Body of pancreas (tissue), 4 donors: ENCODE data around the gene PHLDA2. TPM values are rescaled to one million over a fixed set of nuclear protein-coding genes. Genes with fewer than 3 reads are reported as not detected.

ENCODE experiments used
- ATAC-seq: fragments of 150-250 bp; one replicate; pipeline ENCODE4 v1.9.1; 2016
- DNase-seq, 4 donors: peaks; one replicate each; pipeline ENCODE4 v3.0.0-alpha.2; 2019
- H3K27ac ChIP-seq, 4 donors: fragments of 200-600 bp; sonication (generic); 1 replicate in 3 of 4; 2 replicates in 1 of 4; pipeline versions ENCODE4 v1.5.1 to v1.6.1; 2016 to 2019; ENCODE audit warnings: mild to moderate bottlenecking in 1 of 4, mixed read lengths in 1 of 4, moderate library complexity in 1 of 4
- H3K27me3 ChIP-seq, 2 donors: fragments of 200-600 bp; sonication (generic); one replicate each; pipeline ENCODE4 v1.6.0; 2016; ENCODE audit warnings: mild to moderate bottlenecking in 1 of 2
- H3K36me3 ChIP-seq, 2 donors: fragments of 200-600 bp; sonication (generic); replicated peaks in 1 of 2; 2 replicates each; pipeline ENCODE4 v1.5.1; 2016; ENCODE audit warnings: low read depth in 2 of 2; ENCODE audit not compliant: insufficient read depth in 1 of 2
- H3K4me1 ChIP-seq: fragments of 200-600 bp; sonication (generic); one replicate; pipeline ENCODE4 v1.6.0; 2016
- H3K4me3 ChIP-seq, 2 donors: fragments of 200-600 bp; sonication (generic); 1 replicate in 1 of 2; 2 replicates in 1 of 2; pipeline ENCODE4 v1.5.1; 2016 to 2019
- H3K9me3 ChIP-seq, 3 donors: fragments of 200-600 bp; sonication (generic); 1 replicate in 2 of 3; 2 replicates in 1 of 3; pipeline ENCODE4 v1.5.1; 2016
- POLR2A ChIP-seq, 3 donors: fragments of 450-650 bp; IDR thresholded peaks; one replicate each; pipeline ENCODE4 v1.6.1; 2016; ENCODE audit warnings: antibody characterized with exemption in 3 of 3, mild to moderate bottlenecking in 2 of 3
- WGBS, 2 donors: methylation state at CpG; one replicate each; pipeline ENCODE4 v1.1.5; 2017; 5-methylcytosine and 5-hydroxymethylcytosine counted together
- intact Hi-C: fragments of 100-400 bp; cut with DNase I; formaldehyde crosslinking; loops from one replicate; pipeline ENCODE4 v1.15.1; 2023
- total RNA-seq, 2 donors: library from RNA; depleted of rRNA; stranded (reverse); fragments of >200 nt; gene quantifications; one replicate each; pipeline ENCODE4 v1.1.0, GENCODE V29; 2016
- TF ChIP-seq, protein P1 (sequence below), 7 experiments: fragments of 450-650 bp in 4 of 7; fragments of 200-600 bp in 3 of 7; sonication (generic) in 3 of 7; IDR thresholded peaks; one replicate each; pipeline ENCODE4 v1.5.1; 2016 to 2019; ENCODE audit warnings: antibody characterized with exemption in 7 of 7

Gene PHLDA2
- total RNA-seq, 2 donors from 2014 or later, result 4.2 TPM; not detected in 1

DNA sequence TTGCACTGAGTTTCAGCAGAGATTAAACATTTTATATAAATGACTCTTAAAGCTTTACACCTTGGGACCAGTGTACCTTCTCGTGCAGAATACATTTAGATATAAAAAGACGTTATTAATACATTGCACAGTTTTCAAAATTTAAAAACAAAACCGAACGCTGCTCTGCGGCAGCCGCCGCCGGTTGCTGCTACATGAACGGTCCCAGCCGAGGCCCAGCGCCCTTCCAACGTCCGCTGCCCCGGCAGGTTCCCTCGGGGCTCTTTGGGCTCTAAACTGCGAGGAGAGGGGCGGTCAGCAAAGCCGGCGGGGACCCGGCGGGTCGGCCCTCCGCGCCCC, 45.6 kb downstream of the PHLDA2 start:
- Histone ChIP-seq H3K27ac (peak overlapping the region in 3 of 4 donors; percentile 46 to 80 (median 64)), H3K9me3 (no peaks in the 10 kb centered on the region), H3K4me1 (peaks cover 16% of the 10 kb centered on the region), H3K4me3 (peak overlapping the region in 1 of 2 donors; percentile 20), H3K36me3 (no peaks in the 10 kb centered on the region), H3K27me3 (no peaks in the 10 kb centered on the region)
- 23 to 73% methylated on average over 15 to 24 of the region's 24 CpGs for WGBS, 2 donors
- intact Hi-C loops, result no loop called here
- TF ChIP-seq, protein P1, sequence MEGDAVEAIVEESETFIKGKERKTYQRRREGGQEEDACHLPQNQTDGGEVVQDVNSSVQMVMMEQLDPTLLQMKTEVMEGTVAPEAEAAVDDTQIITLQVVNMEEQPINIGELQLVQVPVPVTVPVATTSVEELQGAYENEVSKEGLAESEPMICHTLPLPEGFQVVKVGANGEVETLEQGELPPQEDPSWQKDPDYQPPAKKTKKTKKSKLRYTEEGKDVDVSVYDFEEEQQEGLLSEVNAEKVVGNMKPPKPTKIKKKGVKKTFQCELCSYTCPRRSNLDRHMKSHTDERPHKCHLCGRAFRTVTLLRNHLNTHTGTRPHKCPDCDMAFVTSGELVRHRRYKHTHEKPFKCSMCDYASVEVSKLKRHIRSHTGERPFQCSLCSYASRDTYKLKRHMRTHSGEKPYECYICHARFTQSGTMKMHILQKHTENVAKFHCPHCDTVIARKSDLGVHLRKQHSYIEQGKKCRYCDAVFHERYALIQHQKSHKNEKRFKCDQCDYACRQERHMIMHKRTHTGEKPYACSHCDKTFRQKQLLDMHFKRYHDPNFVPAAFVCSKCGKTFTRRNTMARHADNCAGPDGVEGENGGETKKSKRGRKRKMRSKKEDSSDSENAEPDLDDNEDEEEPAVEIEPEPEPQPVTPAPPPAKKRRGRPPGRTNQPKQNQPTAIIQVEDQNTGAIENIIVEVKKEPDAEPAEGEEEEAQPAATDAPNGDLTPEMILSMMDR (IDR thresholded peaks at IDR 0.05), result no peak
- TF ChIP-seq POLR2A (IDR thresholded peaks at IDR 0.05), result no peak
- ATAC-seq (no peak), DNase-seq (no peak)

DNA sequence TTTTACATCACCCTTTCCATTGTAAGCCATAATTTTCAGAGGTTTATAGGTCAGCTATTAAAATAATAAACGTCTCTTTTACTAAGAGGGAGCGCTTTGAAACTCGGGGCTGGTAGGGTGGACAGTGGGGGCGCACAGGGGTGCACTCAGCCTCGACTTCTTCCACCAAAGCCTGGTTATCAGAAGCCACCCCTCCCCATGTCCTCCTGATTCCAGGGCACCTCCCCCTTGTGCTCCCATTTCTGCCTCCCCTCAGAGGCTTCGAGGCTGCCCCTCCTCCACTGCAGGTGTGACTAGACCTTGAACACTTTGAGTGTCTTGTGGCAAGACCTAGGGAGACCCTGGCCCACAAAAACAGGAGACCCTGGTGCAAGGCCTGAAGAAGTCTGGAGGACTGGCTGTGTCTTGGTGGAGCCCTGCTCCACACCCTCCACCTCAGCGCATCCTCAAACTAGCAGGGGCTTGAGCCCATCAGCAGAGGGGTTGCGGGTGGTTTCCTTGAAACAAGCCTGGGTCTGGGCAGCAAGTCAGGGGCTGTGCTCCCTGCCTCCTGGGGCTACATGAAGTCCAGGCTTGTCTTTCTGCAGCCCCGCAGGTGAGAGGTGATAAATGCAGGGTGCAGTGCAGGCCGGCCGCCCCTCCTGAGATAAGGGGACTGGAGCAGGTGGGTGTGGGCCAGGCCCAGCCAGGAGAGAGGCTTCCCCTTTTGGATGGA, 46.7 kb downstream of the PHLDA2 start:
- no peak for ATAC-seq

DNA sequence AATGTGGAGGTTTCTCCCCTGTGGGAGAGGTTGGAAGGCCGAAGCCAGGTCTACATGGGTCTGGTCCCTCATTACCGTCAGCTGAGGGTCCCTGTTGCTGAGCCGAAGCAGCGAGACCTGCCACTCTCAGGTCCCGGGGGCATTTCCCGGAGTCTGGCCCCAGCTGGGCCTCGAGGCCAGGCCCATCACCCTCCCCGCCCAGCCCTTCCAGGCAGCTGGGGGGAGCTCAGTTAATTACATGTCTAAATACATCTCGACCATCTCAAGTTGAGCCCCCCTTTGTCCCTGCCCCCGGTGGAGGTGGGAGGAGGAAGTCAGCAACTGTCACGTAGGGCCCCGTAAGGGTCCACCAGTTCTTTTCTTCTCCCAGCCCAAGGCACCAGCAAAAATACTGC, 47.2 kb downstream of the PHLDA2 start:
- no peak for ATAC-seq
- Histone ChIP-seq H3K36me3 (no peaks in the 10 kb centered on the region), H3K27me3 (no peaks in the 10 kb centered on the region), H3K4me3 (no peak overlapping the region), H3K27ac (peak overlapping the region in 2 of 4 donors; percentile 6 to 11), H3K4me1 (peaks cover 16% of the 10 kb centered on the region), H3K9me3 (no peaks in the 10 kb centered on the region)
- no peak for DNase-seq
- WGBS, 2 donors, result 69 to 80% methylated on average over 5 to 12 of the region's 12 CpGs
- TF ChIP-seq POLR2A (IDR thresholded peaks at IDR 0.05), result no peak
- TF ChIP-seq, protein P1 (IDR thresholded peaks at IDR 0.05), result no peak
- intact Hi-C loops, result no loop called here

More for the DNA sequence above, 46.7 kb downstream of the PHLDA2 start:
- TF ChIP-seq POLR2A (IDR thresholded peaks at IDR 0.05), result peak in 1 of 3 donors; percentile 4
- TF ChIP-seq, protein P1 (IDR thresholded peaks at IDR 0.05), result no peak
- no peaks in the 10 kb centered on the region for H3K9me3 ChIP-seq
- peaks cover 16% of the 10 kb centered on the region for H3K4me1 ChIP-seq
- peak overlapping the region in 2 of 4 donors; percentile 6 to 11 for H3K27ac ChIP-seq
- no peaks in the 10 kb centered on the region for H3K27me3 ChIP-seq
- intact Hi-C loops, result no loop called here
- 52 to 58% methylated on average over 9 to 11 of the region's 11 CpGs for whole genome bisulfite sequencing, 2 donors
- no peaks in the 10 kb centered on the region for H3K36me3 ChIP-seq
- DNase-seq, result no peak
- no peak overlapping the region for H3K4me3 ChIP-seq

DNA sequence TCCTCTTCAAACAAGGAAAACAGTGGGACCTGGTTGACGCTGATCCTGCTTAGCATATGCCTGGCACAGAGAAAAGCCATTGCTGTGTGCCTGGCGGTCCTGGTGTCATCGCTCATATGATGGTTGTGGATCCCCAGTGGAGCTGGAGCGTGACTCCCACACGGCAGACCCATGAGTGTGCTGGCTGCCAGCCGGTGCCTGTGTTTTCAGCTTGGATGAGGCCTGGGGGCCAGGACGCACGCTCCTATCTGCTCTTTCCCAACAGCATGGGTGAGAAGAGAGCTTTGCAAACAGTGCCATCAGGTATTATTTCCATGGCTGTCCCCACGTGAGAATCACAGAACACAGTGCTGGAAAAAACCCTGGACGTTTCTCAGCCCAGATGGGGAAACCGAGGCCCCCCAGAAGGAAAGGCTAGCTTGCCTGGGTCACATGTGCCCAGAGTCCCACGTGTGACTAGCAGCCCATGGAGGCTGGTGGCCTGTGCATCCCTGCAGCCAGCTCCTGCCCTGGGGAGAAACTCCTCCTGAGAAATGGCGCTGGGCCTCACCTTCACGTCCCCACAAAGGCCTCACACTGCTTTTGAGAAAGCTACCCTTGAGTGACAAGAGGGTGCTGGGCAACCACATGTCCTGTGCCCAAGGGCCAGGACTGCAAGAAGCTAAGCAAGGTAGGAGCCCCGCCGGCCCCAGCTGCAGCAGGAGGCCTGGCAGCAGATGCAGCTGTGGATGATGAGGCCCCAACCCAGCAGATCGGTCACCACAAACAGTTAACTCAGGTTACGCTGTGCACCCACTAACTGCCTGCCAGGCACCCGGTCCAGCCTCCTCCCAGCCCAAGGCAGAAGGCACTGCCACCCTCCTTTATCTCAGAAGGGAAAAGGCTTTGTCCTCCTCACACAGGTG, 47.9 kb downstream of the PHLDA2 start:
- peaks cover 13% of the 10 kb centered on the region for H3K4me1 ChIP-seq
- DNase-seq, result no peak
- H3K27me3 ChIP-seq, result no peaks in the 10 kb centered on the region
- H3K27ac ChIP-seq, result peak overlapping the region in 2 of 4 donors; percentile 6 to 11
- H3K4me3 ChIP-seq, result no peak overlapping the region
- H3K36me3 ChIP-seq, result no peaks in the 10 kb centered on the region
- TF ChIP-seq, protein P1 (IDR thresholded peaks at IDR 0.05), result no peak
- no peak for TF ChIP-seq POLR2A (IDR thresholded peaks at IDR 0.05)
- ATAC-seq, result no peak
- intact Hi-C loops, result no loop called here
- H3K9me3 ChIP-seq, result no peaks in the 10 kb centered on the region
- 75 to 79% methylated on average over 5 to 17 of the region's 19 CpGs for WGBS, 2 donors
